Measurements from ENCODE around the gene GRID2. TPM values are rescaled to one million over a fixed set of nuclear protein-coding genes. Genes with fewer than 3 reads are reported as not detected.

Gene GRID2
- total RNA-seq, 4 donors from 2014 or later: not detected

- ATAC-seq (ENCODE audit: low FRiP score): no peak
- DNase-seq (ENCODE audit: low spot score): no peak
- TF ChIP-seq CTCF (IDR thresholded peaks at IDR 0.05): no peak
Measured at GRCh38 chr4:92862509-92862908, 558.7 kb downstream of the GRID2 start.

GRCh38 chr4:92864096-92864495 is 560.3 kb downstream of the GRID2 start:
- TF ChIP-seq CTCF (IDR thresholded peaks at IDR 0.05): no peak
- ATAC-seq (ENCODE audit: low FRiP score) (no peak), DNase-seq (ENCODE audit: low spot score) (no peak)

- no peak for ATAC-seq (ENCODE audit: low FRiP score)
- no peak for DNase-seq (ENCODE audit: low spot score)
- no peak for TF ChIP-seq CTCF (IDR thresholded peaks at IDR 0.05)
Measured at GRCh38 chr4:92872604-92873003, 568.8 kb downstream of the GRID2 start.

GRCh38 chr4:92885632-92886031 is 581.9 kb downstream of the GRID2 start:
- TF ChIP-seq CTCF (IDR thresholded peaks at IDR 0.05): no peak
- ATAC-seq (ENCODE audit: low FRiP score) (no peak), DNase-seq (ENCODE audit: low spot score) (no peak)

GRCh38 chr4:92952426-92952825 is 648.7 kb downstream of the GRID2 start:
- no peak for TF ChIP-seq CTCF (IDR thresholded peaks at IDR 0.05)
- no peak for DNase-seq (ENCODE audit: low spot score)
- ATAC-seq (ENCODE audit: low FRiP score): no peak

GRCh38 chr4:92952897-92953296 is 649.1 kb downstream of the GRID2 start:
- DNase-seq (ENCODE audit: low spot score): no peak
- TF ChIP-seq CTCF (IDR thresholded peaks at IDR 0.05): no peak
- no peak for ATAC-seq (ENCODE audit: low FRiP score)

- ATAC-seq (ENCODE audit: low FRiP score) (no peak), DNase-seq (ENCODE audit: low spot score) (no peak)
- no peak for TF ChIP-seq CTCF (IDR thresholded peaks at IDR 0.05)
Measured at GRCh38 chr4:92953462-92953861, 649.7 kb downstream of the GRID2 start.

Data from omental fat pad (tissue), 4 donors.